ENCODE data around the gene ATRNL1.
A peak's percentile ranks its signal among the peaks of the same experiment; 100 is the strongest.

The ATRNL1 gene

DNA sequence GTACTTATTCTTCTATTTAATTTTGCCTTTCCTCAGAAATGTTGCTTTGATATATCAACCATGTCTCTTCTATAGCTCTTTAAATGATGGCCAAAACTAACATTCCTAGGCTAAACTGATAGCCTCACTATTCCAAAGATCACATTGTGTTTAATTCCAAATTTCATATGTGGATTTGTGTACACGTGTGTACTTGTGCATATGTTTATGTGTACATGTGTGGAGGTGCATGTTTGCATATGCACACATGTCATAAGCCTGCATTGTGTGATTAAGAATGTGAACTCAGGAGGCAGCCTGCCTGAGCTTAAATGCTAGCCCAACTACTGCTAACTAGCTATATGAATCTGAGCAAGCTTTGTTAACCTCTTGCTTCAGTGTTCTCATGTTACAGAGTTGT lies 753.4 kb downstream of the ATRNL1 start:
- DNase-seq (ENCODE audit: low spot score) = no peak

DNA sequence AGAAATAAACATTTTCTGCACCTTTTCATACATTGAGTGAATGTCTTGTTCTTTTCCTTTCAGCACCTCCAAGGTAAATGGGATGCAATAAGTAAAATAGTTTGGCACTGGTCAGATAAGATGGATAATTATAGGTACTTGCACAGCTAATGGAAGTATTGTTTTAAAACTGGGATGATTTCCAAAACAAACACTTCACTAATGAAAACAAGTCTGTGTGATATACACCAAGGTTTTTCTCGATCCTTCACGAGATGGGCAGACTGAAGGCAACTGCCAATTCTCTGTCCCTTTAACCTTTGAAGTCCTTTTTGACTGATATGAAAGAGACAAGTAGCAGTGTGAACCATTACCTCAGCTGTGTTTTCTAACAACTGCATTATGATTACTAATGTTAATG lies 756.0 kb downstream of the ATRNL1 start:
- DNase-seq (ENCODE audit: low spot score) = no peak

- DNase-seq (ENCODE audit: low spot score) = no peak
Observed at GRCh38 chr10:115850666-115851065, 757.5 kb downstream of the ATRNL1 start.

- DNase-seq (ENCODE audit: low spot score) = no peak
Observed at GRCh38 chr10:115851695-115852094, 758.5 kb downstream of the ATRNL1 start.

DNA sequence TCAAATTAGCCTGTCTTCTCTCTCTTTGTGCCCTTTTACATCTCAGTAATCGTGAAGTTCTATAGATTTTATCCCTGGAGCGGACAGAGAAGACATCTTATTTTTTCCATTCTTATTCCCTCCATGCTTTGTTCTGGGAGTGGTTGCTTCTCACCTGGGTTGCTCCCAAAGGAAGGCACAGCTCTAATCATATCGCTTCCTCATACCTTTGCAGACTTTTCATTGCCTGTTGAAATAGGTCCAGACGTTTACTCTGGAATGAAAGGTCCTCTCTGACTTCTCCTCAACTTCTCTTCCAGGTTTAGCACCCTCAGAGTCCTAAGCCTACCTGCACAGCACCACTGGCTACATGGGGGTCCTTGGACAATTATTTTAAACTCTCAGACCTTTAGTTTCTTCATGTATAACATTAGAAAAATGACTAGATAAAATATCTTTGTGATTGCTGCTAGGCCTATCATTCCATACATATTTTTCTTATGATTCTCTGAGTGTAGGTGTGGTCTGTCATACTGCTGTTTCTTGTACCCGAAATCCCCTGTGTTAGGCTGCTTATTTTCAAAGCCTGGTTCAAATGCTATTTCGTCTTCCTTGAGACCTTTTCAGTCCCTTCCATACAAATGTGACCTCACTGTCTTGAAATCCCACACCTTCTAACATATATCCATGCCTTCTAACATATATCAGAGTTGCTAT lies 761.7 kb downstream of the ATRNL1 start:
- peak; percentile 56 for DNase-seq (ENCODE audit: low spot score)

DNA sequence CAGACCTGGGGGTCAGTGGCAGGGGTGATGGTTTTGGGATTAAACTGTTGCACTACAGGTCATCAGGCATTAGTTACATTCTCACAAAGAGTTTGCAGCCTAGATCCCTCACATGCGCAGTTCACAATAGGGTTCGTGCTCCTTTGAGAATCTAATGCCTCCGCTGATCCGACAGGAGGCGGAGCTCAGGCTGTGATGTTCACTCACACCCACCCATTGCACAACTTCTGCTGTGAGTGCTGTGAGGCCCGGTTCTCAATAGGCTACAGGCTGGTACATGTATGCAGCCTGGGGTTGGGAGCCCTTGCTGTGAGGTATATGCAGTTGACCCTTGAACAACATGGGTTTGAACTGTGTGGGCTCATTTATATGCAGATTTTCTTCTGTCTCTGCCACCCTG lies 763.4 kb downstream of the ATRNL1 start:
- DNase-seq (ENCODE audit: low spot score) = no peak

- no peak for DNase-seq (ENCODE audit: low spot score)
Observed at GRCh38 chr10:115857856-115858255, 764.7 kb downstream of the ATRNL1 start.

DNA sequence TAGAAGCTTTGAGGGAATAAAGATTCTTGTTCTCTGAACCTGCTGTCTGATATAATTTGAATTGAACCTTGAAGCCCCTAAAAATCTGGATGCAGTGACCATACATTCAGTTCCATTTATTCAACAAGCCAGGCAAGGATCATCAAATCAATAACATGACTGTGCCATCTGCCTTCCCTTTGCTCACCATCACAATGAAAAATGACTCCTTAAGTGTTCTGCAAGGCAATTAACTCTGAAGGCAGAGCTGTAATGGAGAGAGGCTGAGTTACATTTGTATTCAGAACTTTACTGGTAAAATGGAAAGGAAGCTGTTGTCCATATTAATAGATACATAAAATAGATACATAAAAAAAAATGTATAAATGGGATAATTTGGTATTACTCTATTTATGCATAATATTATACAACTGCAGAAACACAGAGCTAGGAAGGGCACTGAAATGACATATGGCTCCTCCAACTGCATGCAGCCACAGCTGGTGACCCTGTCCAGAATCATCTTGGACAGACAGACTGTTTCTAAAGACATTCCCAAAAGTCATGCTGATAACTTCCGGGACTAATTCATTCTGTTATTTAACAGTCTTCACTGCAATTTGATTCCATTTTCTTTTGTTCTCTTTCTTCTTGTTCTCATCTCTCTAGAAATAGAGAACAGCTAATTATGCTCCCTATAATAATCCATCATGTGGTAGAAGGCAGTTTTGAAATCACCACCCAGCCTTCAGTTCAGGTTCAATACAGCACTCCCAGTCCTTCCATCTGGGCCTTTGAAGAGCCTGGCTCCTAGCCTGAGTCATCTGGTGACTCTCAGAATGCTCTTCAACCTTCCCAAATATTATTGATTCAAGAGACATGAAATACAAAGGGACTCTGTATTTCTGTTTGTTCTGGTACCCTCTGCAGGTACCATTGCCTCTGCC lies 767.3 kb downstream of the ATRNL1 start:
- no peak for DNase-seq (ENCODE audit: low spot score)

- no peak for DNase-seq (ENCODE audit: low spot score)
Observed at GRCh38 chr10:115861455-115861854, 768.3 kb downstream of the ATRNL1 start.

- DNase-seq (ENCODE audit: low spot score) = peak; percentile 73
Observed at GRCh38 chr10:115861864-115862263, 768.7 kb downstream of the ATRNL1 start.

DNA sequence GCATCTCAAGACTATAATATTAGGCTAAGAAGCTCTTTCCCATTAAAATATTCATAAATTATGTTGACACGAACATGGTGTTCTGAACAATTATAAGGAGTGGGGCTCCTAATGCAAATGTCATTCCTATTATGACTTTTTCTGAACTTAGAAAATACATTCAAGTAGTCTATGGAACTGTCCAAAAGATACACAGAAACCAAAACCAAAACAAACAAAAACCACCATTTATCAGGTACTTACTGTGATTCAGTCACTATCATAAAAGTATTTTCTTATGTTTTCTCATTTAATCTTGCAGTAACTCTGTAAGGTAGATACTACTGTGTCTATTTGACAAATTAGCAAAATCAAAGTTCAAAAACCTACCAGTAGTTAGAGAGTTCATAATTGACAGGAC lies 773.0 kb downstream of the ATRNL1 start:
- DNase-seq (ENCODE audit: low spot score) = no peak

DNA sequence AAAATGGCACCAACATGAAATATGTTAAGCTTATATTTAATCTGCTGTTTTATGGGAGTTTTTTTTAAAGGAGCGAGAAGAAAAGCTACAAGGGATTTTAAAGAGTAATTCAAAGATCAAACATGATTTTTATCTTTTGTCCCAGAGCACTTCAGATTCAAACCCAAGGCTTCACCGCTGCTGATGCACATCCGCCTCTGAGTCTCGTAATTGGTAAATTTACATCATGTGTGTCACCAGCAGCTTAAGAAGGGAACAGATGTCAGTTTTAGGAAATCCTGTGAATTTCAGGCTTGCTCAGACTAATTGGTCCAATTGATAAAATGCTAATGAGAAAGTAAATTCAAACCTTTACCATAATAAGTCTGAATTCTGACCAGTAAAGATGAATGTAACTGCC lies 773.5 kb downstream of the ATRNL1 start:
- no peak for DNase-seq (ENCODE audit: low spot score)

DNA sequence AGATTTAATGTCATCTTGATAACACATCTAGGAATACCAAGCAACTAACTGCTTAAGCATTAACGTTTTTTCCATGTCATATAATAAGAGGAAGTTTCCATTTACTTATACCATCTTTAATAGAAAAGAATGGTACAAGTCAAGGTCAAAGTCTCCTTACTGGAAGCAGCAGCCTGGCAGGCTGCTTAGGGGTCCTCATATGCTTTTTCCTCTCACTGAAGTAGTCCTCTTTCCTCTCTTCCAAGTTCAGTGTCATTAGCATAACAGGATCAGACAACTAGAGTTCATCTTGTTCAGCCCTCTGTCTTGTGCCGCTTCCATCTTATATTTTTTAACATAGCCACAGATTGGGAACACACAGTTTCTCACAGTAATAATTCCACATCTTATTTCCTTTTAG lies 774.1 kb downstream of the ATRNL1 start:
- DNase-seq (ENCODE audit: low spot score) = no peak

DNA sequence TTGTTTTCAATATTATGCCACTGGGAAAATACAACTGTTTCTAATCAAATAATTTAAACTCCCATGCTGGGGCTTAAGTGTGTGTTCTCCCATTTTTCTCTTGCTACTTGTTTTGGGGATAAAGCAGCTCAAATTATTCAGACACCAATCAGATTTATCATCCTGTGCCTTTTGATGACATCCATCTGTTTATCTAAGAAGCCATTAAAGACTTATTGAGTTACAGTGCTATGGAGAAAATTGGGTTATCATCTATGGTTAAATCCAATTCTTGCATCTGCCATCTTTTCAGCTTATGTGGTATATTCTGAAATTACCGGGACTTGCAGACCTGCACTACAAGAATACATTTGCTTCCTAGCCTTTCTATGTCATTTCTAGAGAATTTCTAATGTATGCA lies 778.7 kb downstream of the ATRNL1 start:
- no peak for DNase-seq (ENCODE audit: low spot score)

DNA sequence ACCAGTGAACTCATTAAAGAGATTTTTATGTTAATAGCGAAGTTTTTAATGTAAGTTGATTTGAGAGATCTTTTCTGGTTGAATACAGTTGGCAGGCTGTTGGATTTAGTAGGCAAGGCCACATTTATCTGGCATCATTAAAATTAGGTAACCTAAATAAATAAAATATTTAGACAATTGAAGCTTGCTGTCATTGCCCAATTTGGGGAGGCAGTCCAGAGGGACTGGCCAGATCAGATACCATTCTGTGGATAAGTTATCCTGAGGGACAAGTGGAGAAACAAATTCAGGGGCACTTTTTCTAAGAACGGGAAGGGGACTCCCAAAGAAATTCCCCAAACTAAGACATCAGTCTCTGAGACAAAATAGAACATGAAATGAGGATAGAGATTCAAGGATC lies 782.0 kb downstream of the ATRNL1 start:
- no peak for DNase-seq (ENCODE audit: low spot score)

- no peak for DNase-seq (ENCODE audit: low spot score)
Observed at GRCh38 chr10:115879372-115880089, 786.4 kb downstream of the ATRNL1 start.

DNA sequence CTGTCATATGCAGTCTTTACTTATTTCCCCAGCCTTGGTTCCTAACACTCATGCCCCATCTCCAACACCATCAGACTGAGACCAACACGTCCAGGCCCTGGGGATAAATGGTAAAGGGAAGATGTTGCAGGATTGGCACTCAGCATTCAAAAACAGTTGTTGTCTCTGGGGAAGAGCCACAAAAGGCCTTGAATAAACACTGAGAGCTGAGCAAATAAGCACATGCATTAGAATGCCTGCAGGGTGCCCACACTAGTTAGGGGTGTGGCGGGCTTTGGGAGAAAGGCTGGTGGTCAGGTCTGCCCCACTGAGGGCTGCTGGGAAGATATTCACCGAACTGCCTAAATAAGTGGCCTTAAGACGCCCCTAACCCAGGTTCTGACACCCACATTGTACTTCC lies 788.9 kb downstream of the ATRNL1 start:
- DNase-seq (ENCODE audit: low spot score) = no peak

DNA sequence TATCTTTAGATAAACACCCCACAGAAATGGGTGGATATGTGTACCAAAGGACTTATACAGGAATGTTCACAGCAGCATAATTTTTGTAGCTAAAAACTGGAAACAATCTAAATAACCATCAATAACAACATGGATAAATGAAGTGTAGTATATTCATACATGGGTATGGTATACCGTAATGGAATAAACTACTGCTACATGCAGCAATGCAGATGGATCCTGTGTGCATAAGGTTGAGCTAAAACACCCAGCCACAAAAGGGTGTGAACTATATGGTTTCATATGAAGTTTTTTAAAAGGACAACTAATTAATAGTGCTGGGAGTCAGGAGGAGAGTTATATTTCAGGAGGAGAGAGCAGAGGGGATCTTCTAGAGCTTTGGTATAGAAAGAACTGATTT lies 790.2 kb downstream of the ATRNL1 start:
- DNase-seq (ENCODE audit: low spot score) = no peak

DNA sequence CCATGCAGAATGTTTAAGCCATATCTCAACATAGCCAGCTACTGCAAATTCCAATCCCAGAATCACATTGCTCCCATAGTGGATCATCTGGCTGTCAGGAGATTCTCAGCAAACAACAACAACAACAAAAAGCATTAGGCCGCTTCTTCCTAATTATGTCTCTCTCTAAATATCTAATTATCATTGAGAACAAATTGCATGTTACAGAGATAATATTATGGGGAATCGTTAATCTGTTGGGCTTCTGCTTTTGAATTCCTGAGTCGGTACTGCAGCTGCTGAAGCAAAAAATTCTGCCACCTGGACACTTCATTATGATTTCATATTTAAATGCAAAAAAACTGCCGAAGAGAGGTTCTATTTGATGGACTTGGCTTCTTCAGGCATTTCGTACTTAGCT lies 791.2 kb downstream of the ATRNL1 start:
- no peak for DNase-seq (ENCODE audit: low spot score)

DNA sequence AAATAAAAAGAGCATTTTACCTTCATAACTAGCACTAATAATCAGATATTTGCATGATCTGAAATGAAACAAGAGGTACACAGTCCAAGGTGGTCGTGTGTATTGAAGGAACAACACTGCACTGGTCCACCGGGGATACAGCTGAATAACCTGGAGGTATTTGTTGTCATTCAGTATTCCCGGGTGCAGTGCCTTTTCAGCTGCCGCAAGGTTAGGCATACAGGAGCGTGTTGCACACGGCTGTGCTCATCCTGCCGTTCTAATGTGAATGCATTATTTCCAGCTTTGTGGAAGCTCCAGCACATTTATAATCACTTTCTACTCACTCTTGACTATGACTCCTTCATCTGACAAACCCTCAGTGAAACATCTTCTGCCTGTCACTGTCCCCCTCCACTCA lies 802.0 kb downstream of the ATRNL1 start:
- DNase-seq (ENCODE audit: low spot score) = peak; percentile 15

DNA sequence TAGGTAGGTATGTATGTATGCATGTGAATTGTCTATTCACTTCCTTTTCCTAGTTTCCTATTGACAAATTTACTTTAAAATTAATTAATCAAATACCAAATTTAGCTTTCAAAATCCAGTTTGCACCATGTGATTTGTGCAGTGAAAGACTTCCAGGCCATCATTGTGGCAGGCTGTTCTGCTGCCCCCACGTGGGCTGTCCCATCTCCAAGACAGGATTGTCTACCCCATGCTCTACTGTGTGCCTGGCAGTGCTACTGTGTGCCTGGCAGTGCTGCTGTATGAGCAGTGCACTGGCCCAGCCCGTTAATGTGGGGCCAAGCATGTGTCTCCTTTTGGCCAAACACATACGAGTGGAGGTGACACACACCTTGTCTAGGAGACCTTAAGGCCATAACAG lies 805.1 kb downstream of the ATRNL1 start:
- DNase-seq (ENCODE audit: low spot score) = no peak

GRCh38 chr10:115902596-115902995 lies 809.4 kb downstream of the ATRNL1 start:
- no peak for DNase-seq (ENCODE audit: low spot score)

GRCh38 chr10:115903207-115903606 lies 810.0 kb downstream of the ATRNL1 start:
- peak; percentile 23 for DNase-seq (ENCODE audit: low spot score)
